ENCODE results near the gene PITPNM3. TPM values are rescaled to one million over a fixed set of nuclear protein-coding genes. Genes with fewer than 3 reads are reported as not detected.

The PITPNM3 gene
- total and polyA plus RNA-seq, 2 of the 8 experiments (the other 6 are each of a cell fraction or from before 2014, with no cell fraction given), result 1.7 to 3.1 TPM

- TF ChIP-seq CHD7 (IDR thresholded peaks at IDR 0.05; ENCODE audit: insufficient replicate concordance, low read length), result no peak
- TF ChIP-seq EP300 (IDR thresholded peaks at IDR 0.05; ENCODE audit: borderline replicate concordance in 1 of 2, low read depth in 2 of 2, low read length in 2 of 2), result no peak
- TF ChIP-seq SP1 (IDR thresholded peaks at IDR 0.05; ENCODE audit: low read depth, low read length), result peak; percentile 71; the same call in 1 of the 2 replicates
- TF ChIP-seq CHD2 (IDR thresholded peaks at IDR 0.05; ENCODE audit: low read length), result no peak
- no peak for TF ChIP-seq GABPA (IDR thresholded peaks at IDR 0.05; ENCODE audit: borderline replicate concordance, insufficient read depth, low read length)
- no peak for TF ChIP-seq HDAC6 (IDR thresholded peaks at IDR 0.05; ENCODE audit: low read depth, low read length)
- TF ChIP-seq RFX5 (IDR thresholded peaks at IDR 0.05; ENCODE audit: borderline replicate concordance, low read depth, low read length), result no peak
- TF ChIP-seq CBX8 (IDR thresholded peaks at IDR 0.05; ENCODE audit: borderline replicate concordance, low read depth, low read length), result no peak
- TF ChIP-seq FOSL1 (IDR thresholded peaks at IDR 0.05; ENCODE audit: insufficient read depth, low read depth, low read length), result no peak
- no peak for TF ChIP-seq MAFK (IDR thresholded peaks at IDR 0.05; ENCODE audit: low read depth, low read length)
- TF ChIP-seq TAF7 (optimal IDR thresholded peaks at IDR 0.05; ENCODE audit: borderline replicate concordance, low read depth, low read length), result no peak
Observed at GRCh38 chr17:6420173-6420641, 136.1 kb downstream of the PITPNM3 start (continued).
